Erythroblast (primary cell): ENCODE results near the gene SOX15.

Experiments
- GATA1 ChIP-seq: IDR thresholded peaks from 2 replicates; pipeline ENCODE4 v1.6.1; 2011; ENCODE audit warnings: low read depth, mild to moderate bottlenecking, control low read depth, low read length, moderate library complexity
- POLR2A ChIP-seq: IDR thresholded peaks from 2 replicates; pipeline ENCODE4 v1.6.1; 2011; ENCODE audit warnings: mild to moderate bottlenecking, low read length

GRCh38 chr17:7579834-7580603 lies 9.9 kb downstream of the SOX15 start:
- TF ChIP-seq POLR2A, result no peak
- TF ChIP-seq GATA1, result no peak
